GM12891 (cell line): ENCODE results near the gene KCNAB2.

Experiments used
- DNase-seq: peaks from one replicate; pipeline ENCODE4 v3.0.0; 2011; ENCODE audit warnings: low spot score; ENCODE audit not compliant: insufficient read length
- FAIRE-seq: peaks from 2 replicates; lab custom pipeline; 2011; peaks lifted over from hg19 to GRCh38; lab: Jason Lieb, UNC
- PAX5 ChIP-seq: IDR thresholded peaks from 2 replicates; pipeline ENCODE4 v1.6.1; 2011; ENCODE audit warnings: low read length, moderate library complexity, mild to moderate bottlenecking; ENCODE audit not compliant: insufficient read depth, severe bottlenecking
- POLR2A ChIP-seq: IDR thresholded peaks from 2 replicates; pipeline ENCODE4 v1.6.1; 2011; ENCODE audit warnings: low read depth, low read length, control low read depth
- POLR2AphosphoS5 ChIP-seq: IDR thresholded peaks from 2 replicates; pipeline ENCODE4 v1.6.1; 2011; ENCODE audit warnings: low read depth, low read length, control low read depth
- POU2F2 ChIP-seq: IDR thresholded peaks from 2 replicates; pipeline ENCODE4 v1.6.1; 2011; ENCODE audit warnings: low read depth, mild to moderate bottlenecking, control low read depth, low read length, moderate library complexity
- SPI1 ChIP-seq: IDR thresholded peaks from 2 replicates; pipeline ENCODE4 v1.6.1; 2011; ENCODE audit warnings: low read depth, low read length, control low read depth
- TAF1 ChIP-seq: IDR thresholded peaks from 2 replicates; pipeline ENCODE4 v1.6.1; 2011; ENCODE audit warnings: low read depth, low read length, control low read depth

KCNAB2 gene

DNA sequence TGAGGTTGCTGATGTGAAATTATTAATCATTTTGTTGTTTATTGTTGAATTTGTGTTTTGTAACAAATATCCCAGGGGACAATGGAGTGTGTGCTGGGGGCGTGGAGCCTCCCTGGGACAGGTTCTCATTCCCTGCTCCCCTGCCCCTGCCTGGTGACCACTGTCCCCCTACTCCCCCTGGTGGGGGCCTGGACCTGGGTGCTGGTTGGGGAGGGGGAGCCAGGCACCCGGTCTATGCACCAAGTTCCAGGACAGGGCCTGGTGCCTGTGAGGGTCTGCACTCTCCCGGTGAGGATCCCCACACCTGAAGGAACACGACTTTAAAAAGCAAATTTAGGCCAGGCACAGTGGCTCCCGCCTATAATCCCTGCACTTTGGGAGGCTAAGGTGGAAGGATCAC lies 92.1 kb downstream of the KCNAB2 start:
- no peak for TF ChIP-seq POLR2A
- TF ChIP-seq PAX5 = no peak
- TF ChIP-seq SPI1 = no peak
- no peak for TF ChIP-seq POLR2AphosphoS5
- TF ChIP-seq TAF1 = no peak
- FAIRE-seq (no peak), DNase-seq (no peak)

DNA sequence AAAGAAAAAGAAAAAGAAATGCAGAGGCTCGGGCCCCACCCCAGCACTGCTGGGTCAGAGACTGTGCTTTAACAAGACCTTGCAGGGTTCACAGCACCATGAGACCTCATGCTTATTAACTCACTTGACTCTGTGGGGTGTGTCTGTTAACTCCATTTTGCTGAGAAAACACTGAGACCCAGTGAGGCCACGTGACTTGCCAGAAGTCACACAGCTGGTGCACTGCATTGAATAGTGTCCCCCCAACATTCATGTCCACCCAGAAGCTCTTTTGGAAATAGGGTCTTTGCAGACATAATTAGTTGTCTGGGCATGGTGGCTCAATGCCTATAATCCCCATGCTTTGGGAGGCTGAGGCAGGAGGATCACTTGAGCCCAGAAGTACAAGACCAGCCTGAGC lies 94.7 kb downstream of the KCNAB2 start:
- no peak for FAIRE-seq

DNA sequence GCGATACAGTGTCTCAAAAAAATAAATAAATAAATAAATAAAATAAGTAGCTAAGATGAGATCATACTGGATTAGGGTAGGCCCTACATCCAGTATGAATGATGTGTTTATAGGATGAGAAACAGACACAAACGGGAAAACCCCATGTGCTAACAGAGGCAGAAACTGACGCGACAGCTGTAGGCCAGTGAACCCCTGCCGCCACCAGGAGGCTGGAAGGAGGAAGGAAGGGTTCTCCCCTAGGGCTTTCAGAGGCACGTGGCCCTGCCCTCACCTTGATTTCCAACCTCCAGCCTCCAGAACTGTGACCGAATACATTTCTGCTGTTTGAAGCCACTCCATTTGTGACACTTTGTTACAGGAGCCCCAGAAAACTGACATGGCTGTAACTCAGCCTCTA lies 95.9 kb downstream of the KCNAB2 start:
- peak; percentile 63 for DNase-seq
- FAIRE-seq = no peak

More for the DNA sequence above, 94.7 kb downstream of the KCNAB2 start:
- TF ChIP-seq PAX5 (no peak), POLR2AphosphoS5 (no peak), SPI1 (no peak), POU2F2 (no peak), TAF1 (no peak), POLR2A (no peak)
- DNase-seq = no peak

DNA sequence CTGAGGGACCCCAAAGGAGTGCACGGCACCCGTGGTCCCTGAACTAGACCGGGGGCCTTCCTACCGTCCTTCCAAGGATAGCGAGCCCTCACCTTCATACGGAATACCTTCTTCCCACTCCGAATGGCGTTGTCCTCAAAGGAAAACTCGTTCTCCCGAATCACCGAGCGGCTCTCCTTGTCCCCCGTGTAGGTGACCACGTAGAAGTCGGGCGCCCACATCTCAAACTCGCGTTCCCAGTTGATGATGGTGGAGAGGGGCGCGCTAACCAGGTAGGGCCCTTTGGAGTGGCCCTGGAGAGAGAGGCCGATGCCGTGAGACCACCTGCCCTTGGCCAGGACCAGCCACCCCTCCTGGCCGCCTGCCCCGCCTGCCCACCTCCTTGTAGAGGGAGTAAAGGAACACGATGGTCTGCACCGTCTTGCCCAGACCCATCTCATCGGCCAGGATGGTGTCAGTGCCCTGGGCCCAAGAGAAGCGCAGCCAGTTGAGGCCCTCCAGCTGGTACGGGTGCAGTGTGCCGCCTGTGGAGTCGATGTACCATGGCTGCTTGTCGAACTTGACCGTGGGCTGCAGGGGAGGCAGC lies 96.4 kb downstream of the KCNAB2 start:
- FAIRE-seq (no peak), DNase-seq (no peak)
- no peak for TF ChIP-seq POLR2AphosphoS5
- no peak for TF ChIP-seq TAF1
- TF ChIP-seq POU2F2 = no peak
- TF ChIP-seq PAX5 = no peak
- TF ChIP-seq SPI1 = no peak
- no peak for TF ChIP-seq POLR2A

More for the DNA sequence above, 95.9 kb downstream of the KCNAB2 start:
- TF ChIP-seq SPI1 (no peak), PAX5 (no peak), POU2F2 (no peak), POLR2AphosphoS5 (no peak), TAF1 (no peak), POLR2A (no peak)

DNA sequence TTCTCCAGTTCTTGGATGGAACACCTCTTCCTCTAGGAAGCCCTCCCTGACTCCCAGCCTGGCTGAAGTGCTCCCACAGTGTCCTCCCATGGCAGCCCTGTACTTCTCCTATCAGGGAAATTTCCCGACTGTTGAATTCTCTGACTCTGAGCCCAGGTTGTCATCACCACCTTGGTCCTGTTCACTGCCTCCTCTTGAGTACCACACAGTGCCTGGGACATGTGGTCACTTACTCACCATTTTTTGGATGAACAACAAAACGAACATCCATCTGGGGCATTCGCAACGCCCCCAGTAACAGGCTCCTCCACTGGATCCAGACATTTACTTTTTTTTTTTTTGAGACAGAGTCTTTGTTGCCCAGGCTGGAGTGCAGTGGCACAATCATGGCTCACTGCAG lies 97.0 kb downstream of the KCNAB2 start:
- no peak for FAIRE-seq
- no peak for TF ChIP-seq POU2F2
- TF ChIP-seq POLR2A = no peak
- TF ChIP-seq POLR2AphosphoS5 = no peak
- no peak for TF ChIP-seq TAF1
- TF ChIP-seq SPI1 = no peak
- TF ChIP-seq PAX5 = no peak

DNA sequence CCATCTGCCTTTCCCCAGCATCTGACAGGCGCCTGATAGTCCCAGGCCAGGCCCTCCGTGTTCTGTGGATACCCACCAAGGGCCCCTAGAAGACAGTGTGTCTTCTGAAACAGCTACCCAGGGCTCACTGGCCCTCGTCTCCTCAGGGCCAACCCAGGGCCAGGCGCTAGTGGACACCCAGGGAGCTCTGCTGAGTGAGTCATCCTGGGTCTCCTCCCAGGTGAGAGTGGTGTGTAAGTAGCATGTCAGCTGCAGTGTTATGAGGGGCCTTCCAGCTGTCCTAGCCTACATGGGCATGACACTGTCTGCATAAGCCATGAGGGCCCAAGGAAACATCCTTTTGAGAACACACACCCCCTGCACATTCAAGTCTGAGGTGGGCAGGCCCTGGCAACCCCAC lies 97.7 kb downstream of the KCNAB2 start:
- TF ChIP-seq POLR2AphosphoS5 (no peak), POLR2A (no peak), POU2F2 (no peak), SPI1 (no peak)
- DNase-seq (no peak), FAIRE-seq (no peak)

More for the DNA sequence above, 97.0 kb downstream of the KCNAB2 start:
- DNase-seq = no peak

DNA sequence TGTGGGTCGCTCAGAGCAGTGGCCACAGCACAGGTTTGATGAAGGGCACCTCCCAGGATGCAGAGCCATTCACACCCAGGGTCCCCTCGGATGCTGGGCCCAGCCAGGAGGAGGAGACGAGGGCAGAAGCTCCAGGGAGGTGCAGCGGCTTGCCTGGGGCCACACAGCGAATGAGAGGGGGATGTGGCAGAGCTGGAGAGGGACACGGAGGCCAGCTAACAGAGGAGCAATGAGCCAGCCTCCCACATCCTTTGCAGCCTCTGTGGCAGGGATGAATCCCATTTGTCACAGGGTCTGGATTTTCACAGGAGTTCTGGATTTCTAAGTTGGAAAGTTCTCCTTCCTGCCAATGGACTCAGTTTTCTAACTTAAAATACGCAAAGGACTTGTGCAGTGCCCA lies 98.5 kb downstream of the KCNAB2 start:
- FAIRE-seq (no peak), DNase-seq (no peak)
- no peak for TF ChIP-seq PAX5
- TF ChIP-seq POU2F2 = no peak
- no peak for TF ChIP-seq SPI1
- no peak for TF ChIP-seq TAF1
- TF ChIP-seq POLR2A = no peak
- no peak for TF ChIP-seq POLR2AphosphoS5

DNA sequence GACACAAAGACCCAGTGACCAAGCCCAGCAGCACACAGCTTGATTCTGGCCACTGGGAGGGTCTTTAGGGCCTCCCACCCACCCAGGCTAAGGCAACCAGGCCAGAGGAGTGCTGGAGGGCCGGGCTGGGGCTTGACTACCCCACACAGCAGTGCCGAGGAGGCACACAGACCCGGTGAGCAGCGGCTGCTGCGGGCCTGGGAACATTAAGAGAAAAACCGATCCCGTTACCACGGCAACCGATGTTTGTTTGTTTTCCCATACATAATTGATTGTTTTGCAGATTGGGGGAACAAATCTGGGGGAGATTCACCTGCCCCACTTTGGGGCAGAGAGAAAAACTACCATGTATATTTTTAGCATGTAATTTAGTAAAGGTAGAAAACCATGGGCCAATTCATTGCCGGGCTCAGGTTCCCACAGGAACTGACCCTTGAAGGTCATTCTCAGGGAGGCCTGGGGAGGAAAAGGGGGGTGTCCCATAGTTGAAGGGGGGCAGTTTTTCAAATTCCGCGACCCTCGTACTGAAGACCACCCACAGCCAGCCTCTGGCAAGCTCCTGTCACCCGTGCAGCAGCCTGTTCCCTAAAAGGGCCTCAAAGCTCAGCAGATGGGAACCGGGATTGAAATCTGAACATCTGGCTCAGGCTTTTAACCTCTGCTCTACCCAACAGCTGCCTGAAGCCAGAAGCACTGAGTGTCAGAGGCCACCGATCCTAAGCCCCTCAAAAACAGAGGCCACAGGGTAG lies 99.1 kb downstream of the KCNAB2 start:
- DNase-seq = no peak
- no peak for FAIRE-seq
- TF ChIP-seq SPI1 (no peak), PAX5 (no peak), POLR2A (no peak), POU2F2 (no peak), POLR2AphosphoS5 (no peak), TAF1 (no peak)

DNA sequence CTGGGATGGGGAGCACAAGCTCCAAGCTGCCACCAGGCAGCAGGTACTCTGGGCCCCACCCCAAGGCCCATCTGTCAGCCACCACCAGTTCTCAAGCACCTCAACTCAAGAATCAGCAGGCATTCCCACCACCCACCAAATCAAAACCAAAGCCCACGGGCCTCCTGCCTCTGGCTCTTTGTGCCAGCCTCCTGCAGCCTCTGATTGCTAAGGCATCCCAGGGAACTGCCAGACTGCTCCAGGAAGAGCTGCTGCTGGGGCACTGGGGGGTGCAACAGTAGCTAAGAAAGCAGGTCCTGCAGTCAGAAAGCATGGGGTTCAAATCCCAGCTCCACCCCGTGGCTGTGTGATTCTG lies 99.7 kb downstream of the KCNAB2 start:
- no peak for DNase-seq
- FAIRE-seq = no peak
- TF ChIP-seq PAX5 = no peak
- no peak for TF ChIP-seq POU2F2
- TF ChIP-seq POLR2A = no peak
- no peak for TF ChIP-seq TAF1
- TF ChIP-seq SPI1 = no peak
- TF ChIP-seq POLR2AphosphoS5 = no peak

DNA sequence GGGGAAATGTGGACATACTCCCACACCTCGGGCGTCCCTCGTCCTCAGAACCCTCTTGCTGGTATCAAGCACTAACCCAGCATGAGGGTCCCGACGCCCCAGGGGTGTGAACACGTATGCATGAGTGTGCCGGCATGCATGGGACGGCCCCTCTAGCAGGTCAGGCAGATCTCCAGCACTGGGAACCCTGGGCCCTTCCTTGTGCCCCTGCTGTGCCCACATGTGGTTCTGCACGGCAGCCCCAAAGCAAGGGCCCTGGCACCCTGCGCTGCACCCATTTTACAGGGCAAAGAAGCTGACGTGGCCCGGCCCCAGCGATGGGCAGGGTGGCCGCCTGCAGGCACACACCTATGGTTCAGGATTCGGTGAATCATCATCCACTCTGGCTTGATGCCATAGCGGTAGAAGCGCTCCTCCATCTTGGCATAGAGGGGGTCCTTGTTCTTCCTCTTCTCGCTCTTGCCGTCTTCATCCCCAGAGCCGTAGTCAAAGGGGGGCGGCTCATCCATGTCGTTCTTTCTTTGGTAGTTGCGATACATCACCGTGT lies 100.2 kb downstream of the KCNAB2 start:
- FAIRE-seq = no peak
- no peak for DNase-seq
- no peak for TF ChIP-seq POLR2AphosphoS5
- no peak for TF ChIP-seq SPI1
- no peak for TF ChIP-seq POLR2A
- TF ChIP-seq POU2F2 = no peak
- no peak for TF ChIP-seq PAX5
- no peak for TF ChIP-seq TAF1
